Breast epithelium (tissue), 3 donors: Measurements from ENCODE around the gene DMD.

Experiments used
- CTCF ChIP-seq, 3 donors: fragments of 450-650 bp; IDR thresholded peaks; one replicate each; pipeline ENCODE4 v1.5.1; 2016 to 2017; ENCODE audit warnings: antibody characterized with exemption in 3 of 3, mild to moderate bottlenecking in 3 of 3, moderate library complexity in 3 of 3
- POLR2A ChIP-seq: fragments of 450-650 bp; IDR thresholded peaks from one replicate; pipeline ENCODE4 v1.6.1; 2016; ENCODE audit warnings: antibody characterized with exemption, mild to moderate bottlenecking, moderate library complexity
- POLR2AphosphoS5 ChIP-seq, 3 donors: sonication (generic); formaldehyde crosslinking; IDR thresholded peaks; one replicate each; pipeline ENCODE4 v1.6.1; 2017; ENCODE audit warnings: antibody characterized with exemption in 3 of 3

DNA sequence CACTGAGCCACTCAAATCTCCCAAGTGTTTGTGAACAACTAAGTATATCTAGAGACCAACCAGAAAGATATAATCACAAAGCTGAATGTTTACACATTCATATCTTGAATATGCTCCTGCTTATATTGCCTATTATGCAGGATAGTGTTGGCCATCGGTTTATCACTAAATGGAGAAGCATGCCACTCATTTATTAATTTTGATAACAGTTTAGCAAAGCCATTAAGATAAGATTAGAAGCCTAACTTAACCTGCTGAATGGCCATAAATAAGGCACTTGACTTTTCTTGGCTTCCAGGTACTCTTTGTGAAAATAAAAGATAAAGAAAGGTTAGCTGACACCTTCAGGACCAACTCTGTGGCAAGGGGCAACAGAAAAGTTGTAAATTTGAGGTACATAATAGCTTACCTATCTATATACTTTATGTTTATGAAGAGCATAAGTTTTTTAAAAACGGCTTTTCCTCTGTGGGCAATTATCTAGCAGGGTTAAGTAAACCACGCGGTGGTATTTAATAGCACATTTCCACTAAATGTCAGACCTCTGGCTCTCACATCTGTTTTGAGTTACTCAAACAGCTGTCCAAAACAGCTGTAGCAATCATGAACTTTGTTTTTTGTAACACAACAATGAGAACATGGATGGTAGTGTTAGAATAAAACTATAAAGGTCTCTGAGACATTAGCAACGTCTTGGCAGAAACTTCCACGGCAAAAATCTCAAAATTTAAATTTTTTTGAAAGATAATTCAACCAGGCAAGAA lies 2080.7 kb downstream of the DMD start:
- TF ChIP-seq CTCF (IDR thresholded peaks at IDR 0.05) = no peak
- no peak for TF ChIP-seq POLR2A
- TF ChIP-seq POLR2AphosphoS5 (IDR thresholded peaks at IDR 0.05) = no peak
